ENCODE results near the gene OTX2.

GRCh38 chr14:56782711-56783110 is 27.6 kb downstream of the OTX2 start:
- TF ChIP-seq RAD51 (IDR thresholded peaks at IDR 0.05; ENCODE audit: borderline replicate concordance) (no peak), CTCF (CRISPR knock-in tag; IDR thresholded peaks at IDR 0.05) (no peak), ZNF382 (CRISPR knock-in tag; IDR thresholded peaks at IDR 0.05; ENCODE audit: borderline replicate concordance) (no peak), KAT2B (IDR thresholded peaks at IDR 0.05; ENCODE audit: borderline replicate concordance, low read depth, low read length) (no peak), ZNF24 (IDR thresholded peaks at IDR 0.05) (no peak), TARDBP (CRISPR knock-in tag; IDR thresholded peaks at IDR 0.05) (no peak), ZNF510 (CRISPR knock-in tag; IDR thresholded peaks at IDR 0.05; ENCODE audit: low read depth) (no peak), TMF1 (CRISPR knock-in tag; IDR thresholded peaks at IDR 0.05; ENCODE audit: low read depth) (no peak), POLR2A (IDR thresholded peaks at IDR 0.05; ENCODE audit: insufficient read depth in 1 of 2, low read depth in 2 of 2, low read length in 2 of 2) (no peak), ZNF207 (IDR thresholded peaks at IDR 0.05; ENCODE audit: borderline replicate concordance) (no peak), HNRNPLL (IDR thresholded peaks at IDR 0.05; ENCODE audit: low read depth, low read length, poor library complexity, severe bottlenecking) (no peak), THYN1 (CRISPR knock-in tag; IDR thresholded peaks at IDR 0.05; ENCODE audit: borderline replicate concordance, low read depth) (no peak)

All from HepG2 (cell line).